ENCODE results near the gene TRIM44. TPM values are rescaled to one million over a fixed set of nuclear protein-coding genes. Genes with fewer than 3 reads are reported as not detected.

Gene TRIM44
- total and polyA plus RNA-seq, 12 donors = 5.5 to 89.8 (median 34.1) TPM

DNA sequence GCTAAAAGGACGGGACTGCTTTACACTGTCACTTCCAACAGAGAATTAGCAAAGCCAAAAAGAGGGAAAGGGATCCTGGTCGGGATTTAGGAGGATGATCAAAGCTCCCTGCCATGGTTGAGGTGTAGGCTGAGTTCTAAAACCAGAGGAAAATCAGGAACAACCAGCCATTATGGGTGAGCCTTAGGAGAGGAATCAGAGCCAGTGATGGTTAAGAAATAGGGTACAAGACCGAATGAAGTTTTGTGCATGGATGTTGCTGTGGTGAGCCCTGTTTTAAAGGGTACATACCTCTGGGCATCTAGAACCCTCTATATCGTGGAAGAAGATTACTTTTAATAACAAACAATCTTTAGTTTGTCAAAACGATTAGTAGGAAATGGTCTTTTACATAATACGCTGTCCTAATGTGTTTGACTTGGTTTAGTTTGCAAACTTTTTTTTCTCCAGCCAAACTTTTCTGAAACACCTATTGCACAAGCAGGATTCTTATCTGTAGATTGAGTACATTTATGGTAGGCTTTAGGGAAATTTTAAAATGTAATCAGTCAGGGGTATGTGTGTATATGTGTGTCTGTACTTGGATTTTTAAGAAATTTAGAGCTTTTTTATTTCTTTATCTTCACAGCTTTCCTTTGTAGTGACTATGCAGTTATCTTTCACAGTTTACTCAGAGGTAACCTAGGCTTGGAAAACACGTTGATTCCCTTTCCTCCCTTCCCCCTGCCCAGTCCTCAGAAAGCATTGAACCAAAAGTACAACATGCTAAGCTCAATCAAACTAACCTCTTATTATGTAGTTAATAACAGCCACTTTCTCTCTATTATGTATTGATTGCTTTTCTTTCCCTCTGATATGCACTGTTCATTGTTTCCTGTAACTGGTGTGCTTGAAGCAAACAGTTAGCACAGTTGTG, 26.8 kb downstream of the TRIM44 start:
- Histone ChIP-seq H3K36me3 (replicated peaks in 1 of 2) (peaks cover 0 to 18% of the 10 kb centered on the region in 2 donors), H3K9me3 (replicated peaks in 1 of 3) (no peaks in the 10 kb centered on the region), H3K27me3 (no peaks in the 10 kb centered on the region), H3K27ac (no peak overlapping the region), H3K4me1 (replicated peaks in 1 of 2) (peaks cover 0 to 13% of the 10 kb centered on the region in 2 donors), H3K4me3 (no peak overlapping the region)
- WGBS, 4 donors = 82 to 87% (median 84%) methylated on average over 7 of the region's 7 CpGs
- DNase-seq = no peak
- TF ChIP-seq, protein P1, sequence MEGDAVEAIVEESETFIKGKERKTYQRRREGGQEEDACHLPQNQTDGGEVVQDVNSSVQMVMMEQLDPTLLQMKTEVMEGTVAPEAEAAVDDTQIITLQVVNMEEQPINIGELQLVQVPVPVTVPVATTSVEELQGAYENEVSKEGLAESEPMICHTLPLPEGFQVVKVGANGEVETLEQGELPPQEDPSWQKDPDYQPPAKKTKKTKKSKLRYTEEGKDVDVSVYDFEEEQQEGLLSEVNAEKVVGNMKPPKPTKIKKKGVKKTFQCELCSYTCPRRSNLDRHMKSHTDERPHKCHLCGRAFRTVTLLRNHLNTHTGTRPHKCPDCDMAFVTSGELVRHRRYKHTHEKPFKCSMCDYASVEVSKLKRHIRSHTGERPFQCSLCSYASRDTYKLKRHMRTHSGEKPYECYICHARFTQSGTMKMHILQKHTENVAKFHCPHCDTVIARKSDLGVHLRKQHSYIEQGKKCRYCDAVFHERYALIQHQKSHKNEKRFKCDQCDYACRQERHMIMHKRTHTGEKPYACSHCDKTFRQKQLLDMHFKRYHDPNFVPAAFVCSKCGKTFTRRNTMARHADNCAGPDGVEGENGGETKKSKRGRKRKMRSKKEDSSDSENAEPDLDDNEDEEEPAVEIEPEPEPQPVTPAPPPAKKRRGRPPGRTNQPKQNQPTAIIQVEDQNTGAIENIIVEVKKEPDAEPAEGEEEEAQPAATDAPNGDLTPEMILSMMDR (IDR thresholded peaks at IDR 0.05) = no peak
- TF ChIP-seq POLR2A (IDR thresholded peaks at IDR 0.05) = no peak
- intact Hi-C loops (cut with DNase I) = no loop called here

DNA sequence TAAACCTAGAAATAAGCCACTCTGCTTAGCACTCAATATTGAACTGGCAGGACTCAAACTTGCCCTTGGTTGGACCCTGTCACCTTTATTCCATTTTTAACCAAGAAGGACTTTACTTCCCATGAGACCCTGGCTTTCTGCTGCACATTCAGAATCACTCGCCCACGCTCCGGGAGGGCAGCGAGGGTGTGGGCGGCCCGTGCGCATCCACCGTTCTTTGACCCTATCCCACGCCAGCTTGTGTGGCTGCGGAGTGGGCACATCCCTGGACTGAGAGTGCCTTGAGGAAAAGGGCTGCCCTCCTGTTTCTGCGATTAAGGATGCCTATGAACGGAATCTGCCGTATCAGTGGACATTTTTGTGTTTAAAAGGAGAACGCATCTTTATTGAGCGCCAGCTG, 39.6 kb downstream of the TRIM44 start:
- Histone ChIP-seq H3K27me3 (no peaks in the 10 kb centered on the region), H3K9me3 (replicated peaks in 1 of 3) (no peaks in the 10 kb centered on the region), H3K27ac (no peak overlapping the region), H3K36me3 (replicated peaks in 1 of 2) (no peaks in the 10 kb centered on the region), H3K4me3 (no peak overlapping the region), H3K4me1 (replicated peaks in 1 of 2) (no peaks in the 10 kb centered on the region)
- DNase-seq = no peak
- TF ChIP-seq, protein P1 (IDR thresholded peaks at IDR 0.05) = no peak
- no peak for TF ChIP-seq POLR2A (IDR thresholded peaks at IDR 0.05)
- WGBS, 4 donors = 97 to 99% (median 98%) methylated on average over 15 of the region's 15 CpGs
- intact Hi-C loops (cut with DNase I) = no loop called here

DNA sequence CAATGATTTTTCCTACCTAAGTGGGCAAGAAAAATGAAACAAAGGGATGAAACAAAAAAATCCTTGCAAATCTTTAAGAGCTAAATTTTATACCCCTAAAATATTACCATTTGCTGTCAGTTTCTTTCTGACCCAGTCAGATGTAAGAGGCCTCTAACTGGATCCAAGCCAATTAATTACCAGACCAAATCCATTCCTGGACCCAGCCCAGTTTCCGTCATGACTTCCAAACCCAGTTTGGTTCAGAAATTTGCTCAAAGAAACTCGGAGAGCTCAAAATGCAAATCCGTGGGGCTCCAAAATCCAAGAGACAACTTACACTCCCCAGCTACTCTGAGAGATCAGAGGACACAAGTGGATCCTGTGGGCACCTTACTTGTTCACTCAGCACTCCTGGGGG, 46.8 kb downstream of the TRIM44 start:
- 76 to 81% (median 79%) methylated on average over 3 of the region's 3 CpGs for WGBS, 4 donors
- intact Hi-C loops (cut with DNase I) = no loop called here
- no peaks in the 10 kb centered on the region for H3K4me1 ChIP-seq (replicated peaks in 1 of 2)
- H3K27me3 ChIP-seq = no peaks in the 10 kb centered on the region
- H3K27ac ChIP-seq = no peak overlapping the region
- no peaks in the 10 kb centered on the region for H3K9me3 ChIP-seq (replicated peaks in 1 of 3)
- no peak for TF ChIP-seq POLR2A (IDR thresholded peaks at IDR 0.05)
- TF ChIP-seq, protein P1 (IDR thresholded peaks at IDR 0.05) = no peak
- no peak overlapping the region for H3K4me3 ChIP-seq
- no peak for DNase-seq
- H3K36me3 ChIP-seq (replicated peaks in 1 of 2) = no peaks in the 10 kb centered on the region

DNA sequence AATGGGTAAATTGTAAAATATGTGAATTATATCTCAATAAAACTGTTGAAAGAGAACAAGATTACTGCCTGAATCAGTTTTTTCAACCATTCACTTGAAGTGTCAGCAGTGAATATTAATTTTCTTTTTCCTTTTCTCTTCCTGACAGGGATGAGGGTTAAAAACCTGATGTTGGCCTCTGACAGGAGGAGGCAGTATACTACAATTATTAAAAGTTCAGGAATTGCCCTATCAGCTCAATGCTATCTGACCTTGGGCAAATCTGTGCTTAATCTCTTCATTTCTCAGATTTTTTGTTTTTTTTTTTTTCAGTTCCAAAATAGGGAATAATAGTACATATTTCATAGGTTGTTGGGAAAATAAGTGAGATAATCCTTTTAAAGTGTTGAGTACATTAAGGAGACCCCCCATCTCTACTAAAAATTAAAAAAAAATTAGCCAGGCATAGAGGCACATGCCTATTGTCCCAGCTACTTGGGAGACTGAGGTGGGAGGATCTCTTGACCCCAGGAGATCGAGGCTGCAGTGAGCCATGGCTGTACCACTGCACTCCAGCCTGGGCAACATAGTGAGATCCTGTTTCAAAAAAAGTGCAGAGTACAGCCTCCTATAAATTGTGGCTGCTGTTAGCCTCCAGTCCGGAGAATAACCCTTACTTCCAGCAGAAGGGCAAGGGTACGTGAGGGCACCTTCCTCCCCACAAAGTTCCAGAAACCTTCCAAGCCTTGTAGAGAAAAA, 48.8 kb downstream of the TRIM44 start:
- intact Hi-C loops (cut with DNase I) = loop anchor here in 1 of 2 donors (5.0 kb wide), 1 partner anchor 426 kb away; no protein-coding TSS in a partner anchor
- 91 to 96% (median 95%) methylated on average over 3 of the region's 3 CpGs for WGBS, 4 donors
- no peaks in the 10 kb centered on the region for H3K9me3 ChIP-seq (replicated peaks in 1 of 3)
- H3K27me3 ChIP-seq = no peaks in the 10 kb centered on the region
- H3K4me3 ChIP-seq = no peak overlapping the region
- TF ChIP-seq, protein P1 (IDR thresholded peaks at IDR 0.05) = peak in 5 of 6 experiments; percentile 32 to 45 (median 38)
- no peak for TF ChIP-seq POLR2A (IDR thresholded peaks at IDR 0.05)
- H3K27ac ChIP-seq = no peak overlapping the region
- H3K4me1 ChIP-seq (replicated peaks in 1 of 2) = no peaks in the 10 kb centered on the region
- no peaks in the 10 kb centered on the region for H3K36me3 ChIP-seq (replicated peaks in 1 of 2)
- DNase-seq = no peak
